ENCODE data around the gene CCDC144A.
"Not testable (repeated sequence)": the region's sequence is repeated elsewhere in the genome, so short reads cannot be mapped to it uniquely, and the experiment has no call there.

Gene CCDC144A

DNA sequence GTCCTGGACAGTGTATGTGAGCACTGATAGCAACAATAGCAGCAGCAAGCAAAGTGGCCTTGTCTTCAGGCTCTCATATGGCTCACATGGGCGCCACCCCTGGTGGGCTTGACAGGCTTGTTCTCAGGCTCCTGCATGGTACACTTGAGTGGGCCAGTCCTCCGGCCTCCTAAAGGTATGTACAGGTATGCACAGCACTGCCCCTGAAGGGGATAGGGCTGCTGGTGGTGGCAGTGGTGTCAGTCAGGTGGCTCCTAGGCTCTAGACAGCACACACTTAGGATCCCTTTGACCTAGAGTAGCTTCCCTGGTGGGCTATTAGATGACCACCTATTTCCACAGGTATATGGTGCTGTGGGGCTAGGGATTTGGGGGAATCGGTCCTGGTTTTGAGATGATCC is 67.5 kb downstream of the CCDC144A start:
- DNase-seq (ENCODE audit: low read depth, low spot score): not testable (repeated sequence)

DNA sequence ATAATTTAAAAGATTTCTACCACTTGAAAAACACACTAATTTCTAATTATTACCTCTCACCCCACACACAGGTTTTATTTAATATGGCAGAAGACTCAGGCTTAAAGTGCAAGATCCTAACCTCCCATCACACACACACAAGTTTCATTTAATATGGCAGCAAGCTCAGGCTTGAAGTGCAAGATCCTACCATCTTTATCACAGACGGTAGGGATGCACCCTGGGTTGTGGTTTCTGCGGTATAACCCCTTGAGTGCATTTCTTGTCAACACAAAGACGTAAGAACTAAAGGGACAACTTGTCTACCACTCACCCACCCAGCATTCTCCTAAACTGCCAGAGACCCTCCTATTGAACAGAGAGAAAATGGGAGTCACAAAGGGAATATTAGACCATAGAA is 68.1 kb downstream of the CCDC144A start:
- not testable (repeated sequence) for DNase-seq (ENCODE audit: low read depth, low spot score)

DNA sequence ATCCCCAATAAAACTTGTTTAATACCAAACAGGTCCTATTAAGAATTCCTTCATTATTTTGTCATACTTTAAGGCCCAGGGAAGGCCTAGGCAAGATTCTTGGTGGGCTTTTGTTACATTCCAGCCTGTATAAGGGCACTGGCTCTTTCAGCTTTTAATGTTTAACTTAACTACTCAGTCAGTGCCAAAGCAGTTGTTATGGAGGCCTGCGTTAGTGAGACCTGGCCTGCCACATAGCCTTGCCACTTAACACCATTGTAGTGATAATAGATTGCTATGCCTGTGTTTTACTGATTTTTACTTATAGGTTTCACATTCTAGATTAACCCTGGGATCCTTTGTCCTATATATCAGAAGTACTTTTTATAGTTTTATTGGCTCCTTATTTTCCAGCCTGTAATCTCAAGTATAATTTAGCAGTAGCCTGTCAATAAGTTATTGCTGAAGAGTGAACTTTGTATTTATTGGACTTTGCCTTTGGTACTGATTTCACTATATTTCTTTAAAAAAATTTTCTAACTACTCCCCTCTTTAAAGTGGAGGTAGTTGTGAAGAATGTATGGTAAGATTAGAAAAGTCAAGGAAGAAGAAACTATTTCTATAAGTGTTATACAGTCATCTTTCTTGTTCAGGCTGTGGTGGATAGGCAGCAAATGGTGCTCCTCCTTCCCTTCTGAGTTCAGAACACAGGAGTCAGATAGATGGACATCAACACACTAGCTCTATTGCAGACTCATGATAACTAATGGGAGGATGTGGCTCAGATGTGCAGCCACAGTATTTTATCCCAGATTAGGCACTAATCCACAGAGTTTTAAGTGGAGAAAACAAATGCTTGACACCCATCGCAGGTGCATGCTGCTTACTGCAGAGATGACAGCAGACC is 78.5 kb downstream of the CCDC144A start:
- DNase-seq (ENCODE audit: low read depth, low spot score): not testable (repeated sequence)

DNA sequence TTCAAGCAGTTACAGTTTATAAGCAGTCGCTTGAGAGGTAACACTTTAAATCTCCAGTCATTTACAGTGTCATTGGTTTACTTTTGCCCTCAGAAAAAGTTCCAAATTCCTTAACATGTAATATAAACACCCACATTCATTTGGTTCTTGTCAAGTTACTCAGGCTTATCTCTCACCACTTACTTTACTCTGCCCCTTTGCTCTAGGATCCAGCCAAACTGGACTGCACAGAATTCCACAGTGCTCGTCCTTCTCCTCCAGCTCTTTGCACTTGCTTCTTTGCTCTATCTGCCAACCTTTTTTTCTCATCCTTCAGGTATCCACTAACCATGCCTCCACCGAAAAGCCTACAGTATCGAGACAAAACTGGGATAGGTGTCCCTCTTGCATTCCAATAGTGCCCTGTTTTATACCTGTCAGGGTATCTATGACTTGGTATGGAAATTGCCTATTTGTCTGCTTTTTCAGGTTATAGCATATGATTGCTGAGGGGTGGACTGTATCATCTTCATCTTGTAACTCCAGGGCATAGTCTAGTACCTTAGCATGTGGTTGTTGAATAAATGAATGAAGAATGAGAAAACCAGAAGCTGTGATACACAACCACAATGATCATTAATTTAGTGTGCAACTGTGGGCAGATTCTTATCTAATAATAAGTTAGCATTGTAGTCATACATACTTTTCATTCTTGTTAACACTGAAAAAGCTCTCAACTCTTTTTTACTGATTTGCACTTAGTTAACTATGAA is 82.5 kb downstream of the CCDC144A start:
- DNase-seq (ENCODE audit: low read depth, low spot score): not testable (repeated sequence)

DNA sequence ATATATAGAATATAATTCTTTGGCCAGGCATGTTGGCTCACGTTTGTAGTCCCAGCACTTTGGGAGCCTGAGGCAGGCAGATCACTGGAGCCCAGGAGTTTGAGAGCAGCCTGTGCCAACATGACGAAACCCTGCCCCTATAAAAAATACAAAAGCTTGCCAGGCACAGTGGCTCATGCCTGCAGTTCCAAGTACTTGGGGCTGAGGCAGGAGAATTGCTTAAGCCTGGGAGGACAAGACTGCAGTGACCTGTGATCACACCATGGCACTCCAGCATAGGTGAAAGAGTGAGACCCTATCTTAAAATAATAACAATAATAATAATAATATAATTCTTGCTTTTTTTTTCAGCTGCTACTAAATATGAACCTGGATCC is 83.1 kb downstream of the CCDC144A start:
- not testable (repeated sequence) for DNase-seq (ENCODE audit: low read depth, low spot score)

DNA sequence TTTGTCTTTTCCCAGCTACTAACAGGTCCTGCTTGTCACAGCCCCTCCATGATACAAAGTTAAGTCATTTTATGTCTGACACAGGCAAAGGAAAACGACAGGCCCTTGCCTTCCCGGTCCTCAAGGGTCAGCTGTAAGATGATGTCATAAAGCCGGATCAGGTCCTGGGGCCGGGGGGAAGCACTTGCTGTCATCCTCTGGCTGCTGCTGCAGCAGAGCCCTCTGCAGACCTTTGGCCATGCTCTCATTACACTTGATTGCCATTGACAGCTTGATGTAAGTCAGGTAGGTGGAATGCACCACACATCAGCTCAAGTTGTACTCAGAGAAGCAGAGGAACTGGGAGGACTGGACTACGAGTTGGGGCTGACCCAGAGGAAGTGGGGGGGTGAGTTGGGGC is 97.8 kb downstream of the CCDC144A start:
- DNase-seq (ENCODE audit: low read depth, low spot score): peak; percentile 14

DNA sequence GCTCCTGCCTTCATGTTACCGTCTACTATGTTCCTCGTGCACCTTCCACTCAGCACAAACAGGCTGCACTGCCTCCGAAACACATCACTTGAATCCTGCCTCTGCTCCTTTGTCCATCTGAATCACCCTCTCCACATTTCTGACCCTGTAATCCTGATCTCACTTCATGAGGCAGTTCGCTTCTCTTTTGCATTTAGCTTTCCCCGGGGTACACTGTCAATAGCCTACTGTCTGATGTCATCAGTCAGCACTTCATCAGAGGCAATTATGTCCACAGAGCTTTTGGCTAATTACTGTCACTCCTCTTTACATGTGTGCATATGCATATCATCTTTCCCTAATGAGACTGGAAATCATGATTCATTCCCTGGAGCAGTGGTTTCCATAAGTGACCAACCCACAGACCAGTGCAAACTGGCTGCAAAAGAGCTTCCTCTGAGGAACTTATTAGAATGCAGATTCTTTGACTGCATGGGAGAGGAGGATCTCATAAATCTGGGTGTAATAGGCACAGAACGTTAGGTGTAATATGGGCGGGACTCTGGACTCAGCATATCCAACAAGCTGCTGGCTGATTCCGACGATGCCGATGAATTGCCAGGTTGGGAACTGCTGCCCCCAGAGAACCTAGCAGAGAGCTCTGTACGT is 99.0 kb downstream of the CCDC144A start:
- not testable (repeated sequence) for DNase-seq (ENCODE audit: low read depth, low spot score)

DNA sequence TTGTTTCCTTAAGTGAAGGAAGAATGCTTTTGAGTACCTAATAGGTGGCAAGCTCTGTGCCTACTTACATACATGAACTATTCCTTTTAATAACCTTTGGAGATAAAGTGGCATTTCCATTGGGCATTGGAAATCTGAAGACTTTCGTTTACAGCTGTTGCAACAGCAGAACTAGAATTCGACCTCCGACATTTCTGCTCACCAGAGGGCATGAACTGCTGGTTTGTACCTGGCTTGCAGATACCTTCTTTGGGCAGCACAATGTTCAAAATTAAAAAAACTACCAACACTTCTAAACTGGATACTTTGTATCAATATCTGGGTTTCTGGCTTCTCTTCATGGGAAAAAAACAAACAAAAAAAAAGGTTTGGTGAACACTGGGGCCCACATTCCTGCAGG is 99.6 kb downstream of the CCDC144A start:
- DNase-seq (ENCODE audit: low read depth, low spot score): not testable (repeated sequence)

DNA sequence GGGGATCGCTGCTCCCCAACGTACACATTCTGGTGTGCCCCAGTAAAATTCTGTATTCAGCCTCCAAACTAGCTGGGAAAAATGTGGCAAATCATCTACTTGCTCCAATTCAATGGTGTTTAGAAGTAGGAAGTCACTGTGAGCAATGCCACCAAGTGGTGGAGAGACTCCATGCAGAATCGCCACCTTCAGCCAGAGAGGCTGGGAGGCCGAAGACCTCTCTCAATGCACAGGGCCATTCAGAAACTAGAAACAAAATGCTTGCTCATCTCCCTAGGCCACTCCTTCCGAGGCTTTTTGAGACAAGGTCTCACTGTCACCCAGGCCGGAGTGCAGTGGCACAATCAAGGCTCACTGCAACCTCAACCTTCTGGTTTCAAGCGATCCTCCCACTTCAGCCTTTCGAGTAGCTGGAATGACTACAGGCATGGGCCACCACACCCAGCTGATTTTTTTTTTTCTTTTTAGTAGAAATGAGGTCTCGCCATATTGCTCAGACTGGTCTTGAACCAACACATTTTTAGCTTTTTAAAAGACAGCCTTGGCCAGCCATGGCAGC is 100.4 kb downstream of the CCDC144A start:
- DNase-seq (ENCODE audit: low read depth, low spot score): peak; percentile 4

DNA sequence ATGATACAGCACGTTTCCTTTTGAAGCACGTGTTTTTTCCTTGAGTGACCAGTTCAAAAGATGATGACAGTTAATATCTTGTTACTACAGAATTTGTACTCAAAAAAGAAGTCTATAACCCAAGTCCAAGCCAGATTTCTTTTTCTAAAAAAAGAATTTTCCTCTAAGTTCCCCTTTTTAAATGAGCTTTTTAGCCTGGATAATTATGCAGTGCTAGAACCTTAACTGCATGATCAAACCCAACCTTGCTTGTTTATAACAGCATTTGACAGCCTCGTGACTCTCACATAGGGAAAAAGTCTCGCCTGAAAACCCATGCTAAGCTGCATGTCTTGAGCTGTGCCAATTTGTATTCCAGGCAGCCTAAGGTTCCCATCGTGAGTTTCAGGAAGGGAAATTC is 104.2 kb downstream of the CCDC144A start:
- not testable (repeated sequence) for DNase-seq (ENCODE audit: low read depth, low spot score)

DNA sequence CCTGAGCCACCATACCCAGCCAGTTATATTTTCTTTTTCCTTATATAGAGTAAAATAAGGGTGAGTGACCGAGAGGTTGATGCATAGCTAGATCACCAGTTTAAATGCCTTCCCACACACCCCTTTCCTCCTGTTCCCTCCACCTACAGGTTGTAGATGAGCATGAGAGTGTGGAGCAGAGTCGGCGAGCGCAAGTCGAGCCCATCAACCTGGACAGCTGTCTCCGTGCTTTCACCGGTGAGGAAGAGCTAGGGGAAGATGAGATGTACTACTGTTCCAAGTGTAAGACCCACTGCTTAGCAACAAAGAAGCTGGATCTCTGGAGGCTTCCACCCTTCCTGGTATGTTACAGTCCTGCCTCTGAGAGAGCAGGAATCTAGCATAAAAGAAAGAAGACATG is 105.9 kb downstream of the CCDC144A start:
- not testable (repeated sequence) for DNase-seq (ENCODE audit: low read depth, low spot score)

DNA sequence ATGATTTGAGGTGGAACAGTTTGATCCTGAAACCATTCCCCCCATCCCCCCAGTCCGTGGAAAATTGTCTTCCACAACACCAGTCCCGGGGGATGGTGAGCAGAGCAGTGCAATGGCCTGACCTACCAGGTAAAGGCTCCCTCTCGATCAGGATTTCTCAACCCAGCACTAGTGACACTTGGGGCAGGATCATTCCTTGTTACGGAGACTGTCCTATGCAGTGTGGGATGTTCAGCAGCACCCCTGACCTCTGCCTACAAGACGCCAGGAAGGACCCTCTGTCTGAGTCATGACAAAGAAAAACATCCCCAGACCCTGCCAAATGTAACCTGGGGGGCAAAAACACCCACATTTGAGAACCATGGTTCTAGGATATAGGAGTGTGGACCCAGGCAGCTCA is 114.8 kb downstream of the CCDC144A start:
- DNase-seq (ENCODE audit: low read depth, low spot score): not testable (repeated sequence)

DNA sequence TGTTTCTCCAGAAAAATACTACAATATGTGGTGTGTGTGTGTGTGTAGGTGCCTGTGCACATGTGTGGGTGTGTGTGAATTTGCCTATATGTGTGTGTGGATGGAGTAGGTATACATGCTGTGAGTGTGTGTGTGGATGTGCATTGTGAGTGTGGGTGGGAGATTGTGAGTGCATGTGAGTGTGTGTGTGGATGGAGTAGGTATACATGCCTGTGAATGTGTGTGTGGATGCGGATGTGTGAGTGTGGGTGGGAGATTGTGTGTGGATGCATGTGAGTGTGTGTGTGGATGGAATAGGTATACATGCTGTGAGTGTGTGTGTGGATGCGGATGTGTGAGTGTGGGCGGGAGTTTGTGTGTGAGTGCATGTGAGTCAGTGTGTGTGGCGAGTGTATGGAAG is 116.6 kb downstream of the CCDC144A start:
- DNase-seq (ENCODE audit: low read depth, low spot score): not testable (repeated sequence)

DNA sequence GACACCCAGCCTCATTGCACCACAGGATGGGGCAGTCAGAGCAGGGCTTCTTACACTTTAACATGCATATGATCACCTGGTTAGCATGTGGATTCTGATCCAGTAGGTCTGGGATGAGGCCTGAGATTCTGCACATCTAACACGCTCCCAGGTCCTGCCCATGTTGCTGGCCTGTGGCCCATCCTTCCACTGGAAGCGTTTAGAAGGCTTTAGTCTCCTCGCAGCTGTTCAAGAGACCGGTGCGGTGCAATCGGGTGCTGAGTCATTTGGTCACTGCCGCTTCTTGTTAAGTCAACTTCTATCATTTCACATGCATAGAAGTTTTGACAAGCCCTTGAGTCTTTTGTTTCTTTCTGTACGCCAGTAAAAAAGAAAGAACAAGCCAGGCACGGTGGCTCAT is 117.6 kb downstream of the CCDC144A start:
- not testable (repeated sequence) for DNase-seq (ENCODE audit: low read depth, low spot score)

DNA sequence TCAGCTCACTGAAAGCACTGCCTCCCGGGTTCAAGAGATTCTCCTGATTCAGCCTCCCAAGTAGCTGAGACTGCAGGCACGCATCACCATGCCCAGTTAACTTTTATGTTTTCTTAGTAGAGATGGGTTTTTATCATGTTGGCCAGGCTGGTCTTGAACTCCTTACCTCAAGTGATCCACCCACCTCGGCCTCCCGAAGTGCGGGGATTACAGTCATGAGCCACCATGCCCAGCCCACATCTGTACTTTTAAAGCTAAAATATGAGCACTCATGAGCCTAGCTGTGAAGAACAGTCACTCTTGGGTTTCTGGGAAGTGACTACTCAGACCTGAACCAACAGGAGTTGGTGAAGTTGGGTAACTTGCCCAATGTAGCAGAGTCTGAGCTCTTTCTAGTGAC is 120.2 kb downstream of the CCDC144A start:
- DNase-seq (ENCODE audit: low read depth, low spot score): not testable (repeated sequence)

DNA sequence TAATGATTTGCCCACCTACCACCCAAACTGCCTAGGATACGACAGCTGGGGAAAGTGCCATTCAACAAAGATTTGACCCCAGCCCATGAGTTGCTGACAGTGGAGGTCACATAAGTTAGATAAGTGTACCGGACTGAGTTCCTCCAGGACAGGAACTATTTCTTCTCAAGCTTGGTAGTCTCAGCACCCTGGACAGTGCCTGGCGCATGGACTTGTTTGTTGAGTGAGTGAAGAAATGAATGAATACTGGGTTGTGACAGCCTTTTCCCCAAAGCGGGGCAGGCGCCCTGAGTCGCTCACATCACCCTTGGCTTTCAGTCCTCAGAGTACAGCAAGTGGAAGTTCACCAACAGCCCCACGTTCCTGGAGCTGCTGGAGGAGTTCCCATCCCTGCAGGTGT is 122.1 kb downstream of the CCDC144A start:
- peak; percentile 48 for DNase-seq (ENCODE audit: low read depth, low spot score)

DNA sequence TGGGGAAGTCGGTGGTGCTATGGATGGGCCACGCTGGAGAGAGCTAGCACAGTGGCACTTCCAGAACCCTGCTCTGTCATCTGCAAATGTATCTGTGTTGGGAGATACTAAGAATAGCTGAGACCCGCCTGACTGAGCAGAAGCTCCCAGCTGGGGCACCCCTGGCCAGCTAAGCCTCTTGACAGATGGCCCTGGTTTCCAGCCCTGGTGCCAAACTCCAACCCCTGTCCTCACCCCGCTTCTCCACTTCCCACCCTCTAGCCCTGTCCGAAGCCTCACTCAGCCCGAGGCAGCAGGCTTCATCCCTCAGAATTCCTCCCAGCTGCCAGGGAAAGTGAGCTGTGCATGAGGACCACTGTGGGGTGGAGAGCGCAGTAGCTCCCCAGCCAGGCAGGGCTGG is 124.4 kb downstream of the CCDC144A start:
- DNase-seq (ENCODE audit: low read depth, low spot score): no peak

DNA sequence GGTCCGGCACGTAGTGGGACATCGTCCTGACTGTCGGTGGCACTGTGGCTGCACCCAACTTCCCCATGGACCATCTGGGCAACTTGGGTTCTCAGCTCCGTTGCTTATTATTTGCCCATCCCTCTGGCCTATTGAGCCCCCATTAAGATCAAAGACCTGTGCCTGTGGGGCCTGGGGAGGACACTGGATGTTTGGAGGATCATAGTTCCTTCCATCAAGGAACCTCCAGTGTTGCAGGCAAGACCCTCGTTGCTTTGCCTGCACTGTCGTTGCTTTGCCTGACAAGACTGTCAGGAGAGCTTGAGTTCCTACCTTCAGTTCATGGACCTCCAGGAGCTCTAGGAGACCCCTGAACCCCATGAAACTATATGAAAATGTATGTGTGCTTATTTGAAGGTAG is 127.2 kb downstream of the CCDC144A start:
- no peak for DNase-seq (ENCODE audit: low read depth, low spot score)

DNA sequence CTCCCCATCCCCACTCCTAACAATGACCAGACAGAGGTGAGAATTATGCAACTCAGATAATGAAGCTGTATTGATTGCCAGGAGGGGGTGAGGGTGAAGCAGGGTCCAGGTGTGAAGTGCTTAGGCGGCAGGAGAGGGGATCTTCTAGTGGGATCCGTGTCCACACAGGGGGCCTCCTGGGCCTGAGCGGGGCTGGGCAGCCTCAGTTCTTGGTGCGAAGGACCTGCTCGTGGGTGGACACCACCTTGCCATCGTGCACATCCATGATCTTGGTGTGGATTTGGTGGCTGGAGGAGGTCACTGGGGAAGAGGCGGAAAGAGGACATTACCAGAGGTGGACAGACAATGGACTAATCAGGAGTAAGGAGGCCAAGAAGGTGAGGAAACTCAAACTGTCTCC is 127.9 kb downstream of the CCDC144A start:
- not testable (repeated sequence) for DNase-seq (ENCODE audit: low read depth, low spot score)

DNA sequence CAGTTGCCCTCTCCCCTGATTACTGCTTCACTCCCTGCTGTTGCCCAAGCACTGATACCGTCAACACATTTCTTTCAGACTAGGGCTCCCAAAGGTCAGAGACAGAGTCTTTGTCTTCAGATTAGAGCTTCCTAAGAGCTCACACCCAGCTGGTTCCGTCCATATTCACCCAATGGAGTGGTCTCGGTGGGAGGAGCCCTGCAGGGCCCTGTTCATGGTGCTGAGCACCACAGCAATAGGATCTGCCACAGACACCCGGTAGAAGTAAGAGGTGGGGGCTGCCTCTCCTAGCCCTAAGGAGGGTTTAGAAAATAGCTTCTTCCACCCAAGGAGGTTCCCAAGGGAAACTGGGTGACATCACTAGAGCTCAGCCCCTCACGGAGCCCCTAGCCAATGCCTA is 128.3 kb downstream of the CCDC144A start:
- no peak for DNase-seq (ENCODE audit: low read depth, low spot score)

DNA sequence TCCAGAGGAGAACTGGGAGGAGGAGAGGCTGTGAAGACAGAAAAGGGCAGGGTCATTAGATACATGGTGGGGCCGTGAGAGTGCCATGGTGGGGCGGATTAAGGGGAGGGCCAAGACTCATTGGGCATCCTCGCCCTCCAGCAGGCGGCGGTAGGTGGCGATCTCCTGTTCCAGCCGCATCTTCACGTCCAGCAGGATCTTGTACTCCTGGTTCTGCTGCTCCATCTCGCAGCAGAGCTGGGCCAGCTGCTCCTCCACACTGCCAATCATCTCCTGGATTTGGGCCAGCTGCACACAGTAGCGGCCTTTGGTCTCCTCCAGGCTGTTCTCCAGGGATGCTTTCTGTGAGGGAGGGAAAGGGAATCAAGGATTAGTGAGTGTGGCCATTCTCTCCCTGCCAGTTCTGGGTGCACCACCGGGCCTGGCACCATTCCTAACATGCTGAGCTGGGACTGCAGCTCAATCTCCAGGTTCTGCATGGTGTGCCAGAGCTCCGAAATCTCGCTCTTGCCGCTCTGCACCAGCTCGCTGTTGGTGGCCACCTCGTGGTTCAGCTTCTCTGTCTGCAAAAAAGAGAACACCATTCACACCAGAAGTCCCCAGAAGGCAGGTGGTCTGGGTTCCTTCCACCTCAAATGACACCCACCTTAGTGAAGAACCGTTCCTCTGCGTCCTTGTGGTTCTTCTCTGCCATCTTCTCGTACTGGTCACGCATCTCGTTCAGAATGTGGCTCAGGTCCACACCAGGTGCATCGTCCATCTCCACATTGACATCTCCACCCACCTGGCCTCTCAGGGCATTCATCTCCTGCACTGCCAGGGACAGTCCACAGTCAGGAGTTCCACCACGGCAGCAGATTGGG is 129.0 kb downstream of the CCDC144A start:
- no peak for DNase-seq (ENCODE audit: low read depth, low spot score)

Measured in ELF-1 (cell line).